H1 (cell line): ENCODE data around the gene LIPC. TPM values are rescaled to one million over a fixed set of nuclear protein-coding genes. Genes with fewer than 3 reads are reported as not detected.

Source experiments
- CTCF ChIA-PET: fragments of 300-600 bp; sonication (Branson Sonifier 250); formaldehyde crosslinking; loops from one replicate; lab custom pipeline; 2021; ENCODE audit not compliant: partially characterized antibody; lab: Charles Lee
- POLR2A ChIA-PET: fragments of 300-600 bp; sonication (Branson Sonifier 250); formaldehyde crosslinking; loops from one replicate; lab custom pipeline; 2021; ENCODE audit warnings: inconsistent platforms; ENCODE audit not compliant: partially characterized antibody; lab: Charles Lee
- DNase-seq, 2 experiments: peaks; one replicate each; pipeline versions ENCODE4 v3.0.0 to v3.0.0-alpha.2; 2010 to 2022; ENCODE audit warnings: low spot score in 2 of 2, low read depth in 1 of 2, mixed read lengths in 1 of 2
- FAIRE-seq: peaks from 2 replicates; lab custom pipeline; 2011; peaks lifted over from hg19 to GRCh38; lab: Jason Lieb, UNC
- H2AFZ ChIP-seq: 2 replicates; pipeline ENCODE4 v1.8.1; 2012; ENCODE audit warnings: low read length, inconsistent platforms
- H2AK5ac ChIP-seq: 2 replicates; pipeline ENCODE4 v1.6.1; 2013; ENCODE audit warnings: low read depth, low read length
- H2BK120ac ChIP-seq: replicated peaks from 2 replicates; pipeline ENCODE3; 2013; ENCODE audit warnings: low read depth, low read length, inconsistent platforms
- H2BK12ac ChIP-seq: 2 replicates; pipeline ENCODE4 v1.6.1; 2013; ENCODE audit warnings: low read depth, low read length
- H2BK15ac ChIP-seq: 2 replicates; pipeline ENCODE4 v1.6.1; 2013; ENCODE audit warnings: low read length
- H2BK20ac ChIP-seq: 2 replicates; pipeline ENCODE4 v1.6.1; 2013; ENCODE audit warnings: low read length
- H2BK5ac ChIP-seq: 2 replicates; pipeline ENCODE4 v1.6.1; 2013; ENCODE audit warnings: low read depth, low read length
- H3K14ac ChIP-seq: 2 replicates; pipeline ENCODE4 v1.6.1; 2013; ENCODE audit warnings: inconsistent platforms; ENCODE audit not compliant: insufficient read length
- H3K18ac ChIP-seq: 2 replicates; pipeline ENCODE4 v1.6.1; 2013; ENCODE audit warnings: low read length; ENCODE audit errors: extremely low read depth
- H3K23ac ChIP-seq: 2 replicates; pipeline ENCODE4 v1.6.1; 2013; ENCODE audit warnings: inconsistent platforms; ENCODE audit not compliant: insufficient read length
- H3K23me2 ChIP-seq: 2 replicates; pipeline ENCODE4 v1.6.1; 2013; ENCODE audit warnings: low read depth, low read length
- H3K27ac ChIP-seq: 2 replicates; pipeline ENCODE4 v1.6.1; 2011; ENCODE audit warnings: low read depth, low read length, inconsistent platforms
- H3K27me3 ChIP-seq, 4 experiments: replicated peaks in 1 of 4; 1 replicate in 1 of 4; 2 replicates in 3 of 4; pipeline versions ENCODE4 v1.6.1 to v1.8.1; 2011 to 2013; ENCODE audit warnings: low read length in 3 of 4, mild to moderate bottlenecking in 3 of 4, inconsistent platforms in 2 of 4, mixed read lengths in 2 of 4, moderate library complexity in 1 of 4; ENCODE audit not compliant: control insufficient read depth in 3 of 4, insufficient read depth in 3 of 4; ENCODE audit errors: extremely low read depth in 1 of 4
- H3K36me3 ChIP-seq, 4 experiments: 2 replicates each; pipeline versions ENCODE4 v1.6.1 to v1.8.1; 2011 to 2013; ENCODE audit warnings: mild to moderate bottlenecking in 4 of 4, low read length in 3 of 4, moderate library complexity in 2 of 4, control low read depth in 1 of 4, inconsistent platforms in 1 of 4; ENCODE audit not compliant: insufficient read depth in 4 of 4, control insufficient read depth in 2 of 4
- H3K4ac ChIP-seq: replicated peaks from 2 replicates; pipeline ENCODE3; 2013; ENCODE audit warnings: low read length, low read depth, mixed read lengths, inconsistent platforms; ENCODE audit not compliant: insufficient read length
- H3K4me1 ChIP-seq, 4 experiments: replicated peaks in 1 of 4; 1 replicate in 1 of 4; 2 replicates in 3 of 4; pipeline versions ENCODE4 v1.6.1 to v1.8.1; 2011 to 2013; ENCODE audit warnings: low read length in 3 of 4, inconsistent platforms in 2 of 4, mixed read lengths in 1 of 4; ENCODE audit not compliant: insufficient read depth in 4 of 4, control insufficient read depth in 3 of 4
- H3K4me2 ChIP-seq, 2 experiments: 2 replicates each; pipeline versions ENCODE4 v1.6.1 to v1.8.1; 2011 to 2013; ENCODE audit warnings: low read depth in 2 of 2, low read length in 2 of 2, control low read depth in 1 of 2, inconsistent platforms in 1 of 2, mild to moderate bottlenecking in 1 of 2; ENCODE audit not compliant: insufficient read depth in 1 of 2
- H3K4me3 ChIP-seq, 4 experiments: fragments of 200-600, 300-600 bp in 1 of 4; sonication (generic), shearing (Covaris generic), sonication (Bioruptor Twin) in 1 of 4; 2 replicates each; pipeline versions ENCODE4 v1.5.1 to v1.8.1; 2011 to 2016; ENCODE audit warnings: low read length in 4 of 4, low read depth in 3 of 4, control low read depth in 2 of 4, inconsistent platforms in 2 of 4, mild to moderate bottlenecking in 2 of 4, mixed read lengths in 1 of 4, moderate library complexity in 1 of 4; ENCODE audit not compliant: insufficient read depth in 2 of 4; ENCODE audit errors: extremely low read depth in 1 of 4
- H3K56ac ChIP-seq: replicated peaks from 2 replicates; pipeline ENCODE3; 2013; ENCODE audit warnings: low read depth, mild to moderate bottlenecking, mixed read lengths, low read length, inconsistent platforms; ENCODE audit not compliant: insufficient read length
- H3K79me1 ChIP-seq: 2 replicates; pipeline ENCODE4 v1.6.1; 2013; ENCODE audit warnings: low read depth, low read length, control low read depth
- H3K79me2 ChIP-seq, 2 experiments: 2 replicates each; pipeline versions ENCODE4 v1.6.1 to v1.8.1; 2012 to 2013; ENCODE audit warnings: low read length in 2 of 2, mild to moderate bottlenecking in 2 of 2, inconsistent platforms in 1 of 2; ENCODE audit not compliant: insufficient read depth in 2 of 2, control insufficient read depth in 1 of 2
- H3K9ac ChIP-seq, 4 experiments: replicated peaks in 1 of 4; 1 replicate in 1 of 4; 2 replicates in 3 of 4; pipeline versions ENCODE4 v1.6.1 to v1.8.1; 2011 to 2013; ENCODE audit warnings: low read depth in 3 of 4, low read length in 3 of 4, control low read depth in 2 of 4, mild to moderate bottlenecking in 2 of 4, moderate library complexity in 2 of 4, inconsistent platforms in 1 of 4; ENCODE audit errors: extremely low read depth in 1 of 4
- H3K9me3 ChIP-seq, 2 experiments: 2 replicates each; pipeline versions ENCODE4 v1.6.1 to v1.8.1; 2012 to 2013; ENCODE audit warnings: mild to moderate bottlenecking in 2 of 2, moderate library complexity in 2 of 2, control low read depth in 1 of 2, inconsistent platforms in 1 of 2, low read depth in 1 of 2, low read length in 1 of 2, mixed read lengths in 1 of 2; ENCODE audit not compliant: insufficient read depth in 2 of 2
- H4K20me1 ChIP-seq, 2 experiments: replicated peaks in 1 of 2; 2 replicates each; pipeline versions ENCODE3 to v1.8.1; 2011 to 2013; ENCODE audit warnings: inconsistent platforms in 2 of 2, low read length in 2 of 2, mild to moderate bottlenecking in 1 of 2; ENCODE audit not compliant: insufficient read depth in 2 of 2, control insufficient read depth in 1 of 2
- H4K5ac ChIP-seq: 2 replicates; pipeline ENCODE4 v1.6.1; 2013; ENCODE audit warnings: low read length, low read depth, mixed read lengths, inconsistent platforms; ENCODE audit not compliant: insufficient read length
- H4K8ac ChIP-seq: 2 replicates; pipeline ENCODE4 v1.8.0; 2013; ENCODE audit warnings: mild to moderate bottlenecking, moderate library complexity, low read length, inconsistent platforms; ENCODE audit not compliant: insufficient read depth; ENCODE audit errors: extremely low read depth
- H4K91ac ChIP-seq: replicated peaks from 2 replicates; pipeline ENCODE3; 2013; ENCODE audit warnings: low read length, mixed read lengths, inconsistent platforms; ENCODE audit not compliant: insufficient read length
- EGR1 ChIP-seq: IDR thresholded peaks from 2 replicates; pipeline ENCODE4 v1.6.1; 2011; ENCODE audit warnings: low read depth, low read length, borderline replicate concordance
- KDM4A ChIP-seq: IDR thresholded peaks from one replicate; pipeline ENCODE4 v1.7.1; 2012; ENCODE audit warnings: low read depth, mild to moderate bottlenecking, moderate library complexity, low read length, inconsistent platforms; ENCODE audit not compliant: severe bottlenecking
- SP2 ChIP-seq: IDR thresholded peaks from 2 replicates; pipeline ENCODE4 v1.6.1; 2012; ENCODE audit warnings: mild to moderate bottlenecking, low read length, inconsistent platforms
- TAF7 ChIP-seq: optimal IDR thresholded peaks from 2 replicates; pipeline ENCODE3; 2011; ENCODE audit warnings: low read depth, mild to moderate bottlenecking, inconsistent platforms, low read length, moderate library complexity, borderline replicate concordance
- YY1 ChIP-seq: IDR thresholded peaks from 2 replicates; pipeline ENCODE4 v1.6.1; 2011; ENCODE audit warnings: low read depth, mild to moderate bottlenecking, low read length
- WGBS, 2 experiments: shearing (Covaris generic) in 1 of 2; methylation state at CpG; one replicate each; pipeline versions ENCODE4 v1.1.6 to v1.1.7; 2013 to 2015; ENCODE audit warnings: low lambda C conversion rate in 2 of 2, mixed read lengths in 2 of 2, inconsistent platforms in 1 of 2, low coverage in 1 of 2, missing lambda C conversion rate in 1 of 2; ENCODE audit not compliant: insufficient replicate concordance in 2 of 2, insufficient coverage in 1 of 2, insufficient read length in 1 of 2; ENCODE audit errors: extremely low coverage in 1 of 2, missing lambda C conversion rate in 1 of 2; 5-methylcytosine and 5-hydroxymethylcytosine counted together
- polyA plus RNA-seq, 7 experiments: library from polyadenylated mRNA; depleted of rRNA in 3 of 7; stranded (reverse) in 5 of 7; unstranded in 2 of 7; fragments of >200 nt in 5 of 7; fragments of 200-250 nt in 2 of 7; gene quantifications; 1 replicate in 5 of 7; 2 replicates in 1 of 7; 4 replicates in 1 of 7; pipeline versions ENCODE4 v1.2.1 to v1.2.3, GENCODE V29; 2011 to 2013; ENCODE audit warnings: missing spikeins in 2 of 7, mixed read lengths in 2 of 7
- total RNA-seq: library from RNA; stranded (reverse); fragmentation: NEBNext Ultra II Directional; extraction: Animal tissue kit (Norgen Biotek cat#: 25700); gene quantifications from 2 replicates; pipeline ENCODE4 v1.2.1, GENCODE V29; 2021
- TF ChIP-seq, protein P1 (sequence below): IDR thresholded peaks from 2 replicates; pipeline ENCODE4 v1.6.1; 2012; ENCODE audit warnings: inconsistent platforms

The LIPC gene
- total and polyA plus RNA-seq, 2 of the 8 experiments (the other 6 are each of a cell fraction or from before 2014, with no cell fraction given), result not detected

DNA sequence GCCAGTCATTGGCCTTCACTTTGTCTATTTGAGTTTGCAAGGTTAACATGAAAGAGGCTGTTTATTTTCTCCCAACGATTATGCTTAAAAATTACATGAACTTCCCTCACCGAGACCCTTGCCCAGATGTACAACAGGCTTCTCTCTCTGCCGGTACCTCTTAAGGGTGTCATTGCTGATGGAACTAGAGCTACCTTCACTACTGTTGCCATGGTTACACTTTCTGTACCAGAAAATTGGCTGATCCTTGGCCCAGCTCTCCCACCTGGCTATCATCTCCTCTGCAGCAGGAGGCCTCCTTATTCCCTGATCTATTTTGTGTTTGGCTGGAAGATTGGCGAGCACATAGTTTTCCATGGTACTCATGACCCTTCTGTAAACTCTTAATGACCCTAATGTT, 24.0 kb upstream of the LIPC start:
- H2AK5ac ChIP-seq, result no peak overlapping the region
- H2BK12ac ChIP-seq, result no peak overlapping the region
- no peak overlapping the region for H3K4me2 ChIP-seq
- no peak overlapping the region for H4K8ac ChIP-seq
- H3K79me1 ChIP-seq, result no peaks in the 10 kb centered on the region
- no peak overlapping the region for H3K27ac ChIP-seq
- no peaks in the 10 kb centered on the region for H3K36me3 ChIP-seq
- ChIA-PET POLR2A (no interaction called here), CTCF (interaction anchor here (0.6 kb wide), 1 partner anchor 9 kb away, joined by 3 read pairs; no protein-coding TSS in a partner anchor)
- H3K56ac ChIP-seq, result no peak overlapping the region
- no peak overlapping the region for H3K14ac ChIP-seq
- H3K27me3 ChIP-seq, result no peaks in the 10 kb centered on the region
- FAIRE-seq (no peak), DNase-seq (no peak)
- H2BK15ac ChIP-seq, result no peak overlapping the region
- H3K4me1 ChIP-seq, result peaks cover 0 to 2% (median 0%) of the 10 kb centered on the region in 4 experiments; a peak in 1 of 7 replicates
- no peak overlapping the region for H2BK120ac ChIP-seq
- H3K23ac ChIP-seq, result no peak overlapping the region
- no peak overlapping the region for H2BK20ac ChIP-seq
- H3K79me2 ChIP-seq, result no peaks in the 10 kb centered on the region
- H4K5ac ChIP-seq, result no peak overlapping the region
- TF ChIP-seq YY1 (no peak), TAF7 (no peak), SP2 (no peak), KDM4A (no peak), EGR1 (no peak)
- TF ChIP-seq, protein P1, sequence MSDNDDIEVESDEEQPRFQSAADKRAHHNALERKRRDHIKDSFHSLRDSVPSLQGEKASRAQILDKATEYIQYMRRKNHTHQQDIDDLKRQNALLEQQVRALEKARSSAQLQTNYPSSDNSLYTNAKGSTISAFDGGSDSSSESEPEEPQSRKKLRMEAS, result no peak
- no peaks in the 10 kb centered on the region for H3K23me2 ChIP-seq
- 81% methylated on average over 4 of the region's 4 CpGs; no CpG with 5 or more reads in 1 of the 2 experiments for WGBS, 2 experiments
- no peaks in the 10 kb centered on the region for H4K20me1 ChIP-seq
- H2AFZ ChIP-seq, result no peak overlapping the region
- no peak overlapping the region for H3K18ac ChIP-seq
- H2BK5ac ChIP-seq, result no peak overlapping the region
- H3K4me3 ChIP-seq, result no peak overlapping the region
- no peak overlapping the region for H3K9ac ChIP-seq
- no peak overlapping the region for H4K91ac ChIP-seq
- no peak overlapping the region for H3K4ac ChIP-seq
- no peaks in the 10 kb centered on the region for H3K9me3 ChIP-seq
